ENCODE data around the gene MPND.

MPND gene

DNA sequence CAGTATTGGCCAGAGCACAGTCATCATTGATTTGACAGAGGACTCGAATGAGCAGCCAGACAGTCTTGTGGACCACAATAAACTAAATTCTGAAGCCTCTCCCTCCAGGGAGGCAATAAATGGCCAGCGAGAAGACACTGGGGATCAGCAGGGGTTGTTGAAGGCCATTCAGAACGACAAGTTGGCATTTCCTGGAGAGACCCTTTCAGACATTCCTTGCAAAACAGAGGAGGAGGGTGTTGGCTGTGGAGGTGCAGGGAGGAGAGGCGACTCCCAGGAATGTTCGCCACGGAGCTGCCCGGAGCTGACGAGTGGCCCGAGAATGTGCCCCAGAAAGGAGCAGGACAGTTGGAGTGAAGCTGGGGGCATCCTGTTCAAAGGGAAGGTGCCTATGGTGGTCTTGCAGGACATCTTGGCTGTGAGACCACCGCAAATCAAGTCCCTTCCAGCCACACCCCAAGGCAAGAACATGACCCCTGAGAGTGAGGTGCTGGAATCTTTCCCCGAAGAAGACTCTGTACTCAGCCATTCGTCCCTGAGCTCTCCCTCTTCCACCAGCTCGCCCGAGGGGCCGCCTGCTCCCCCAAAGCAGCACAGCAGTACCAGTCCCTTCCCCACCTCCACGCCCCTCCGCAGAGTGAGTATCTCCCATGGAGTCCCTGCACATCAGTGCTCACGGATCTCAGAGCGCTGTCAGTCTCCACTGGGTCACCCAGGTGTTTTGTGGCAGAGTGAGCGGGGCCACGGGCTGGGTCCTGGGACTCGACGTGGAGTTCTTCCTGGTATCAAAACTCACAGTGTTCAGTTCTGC is 66.0 kb downstream of the MPND start:
- DNase-seq: no peak
